Smooth muscle cell (in vitro differentiated cells): Measurements from ENCODE around the gene SPIRE2. TPM values are rescaled to one million over a fixed set of nuclear protein-coding genes. Genes with fewer than 3 reads are reported as not detected.

Source experiments
- DNase-seq: peaks from one replicate; lab custom pipeline; 2025; ENCODE audit not compliant: unreplicated experiment; lab: John Stamatoyannopoulos, UW
- H2AFZ ChIP-seq: fragments of 200-600 bp; sonication (generic); 2 replicates; pipeline ENCODE4 v1.6.0; 2016; ENCODE audit warnings: antibody characterized with exemption, low read depth, mild to moderate bottlenecking
- H3F3A ChIP-seq: fragments of 200-600 bp; sonication (generic); 2 replicates; pipeline ENCODE4 v1.6.0; 2017; ENCODE audit warnings: antibody characterized with exemption, low read depth
- H3K27ac ChIP-seq: fragments of 200-600 bp; sonication (generic); 2 replicates; pipeline ENCODE4 v1.5.1; 2016; ENCODE audit warnings: low read depth, mild to moderate bottlenecking
- H3K27me3 ChIP-seq: fragments of 200-600 bp; sonication (generic); 2 replicates; pipeline ENCODE4 v1.6.1; 2016; ENCODE audit warnings: low read depth, mild to moderate bottlenecking
- H3K36me3 ChIP-seq: fragments of 200-600 bp; sonication (generic); 2 replicates; pipeline ENCODE4 v1.5.1; 2016; ENCODE audit warnings: low read depth
- H3K4me1 ChIP-seq: fragments of 200-600 bp; sonication (generic); 2 replicates; pipeline ENCODE4 v1.5.1; 2016; ENCODE audit warnings: low read depth
- H3K4me2 ChIP-seq: fragments of 200-600 bp; sonication (generic); 2 replicates; pipeline ENCODE4 v1.6.0; 2016; ENCODE audit warnings: mild to moderate bottlenecking
- H3K4me3 ChIP-seq: fragments of 200-600 bp; sonication (generic); 2 replicates; pipeline ENCODE4 v1.5.1; 2016; ENCODE audit warnings: mild to moderate bottlenecking
- H3K79me2 ChIP-seq: fragments of 200-600 bp; sonication (generic); 2 replicates; pipeline ENCODE4 v1.6.0; 2016; ENCODE audit warnings: low read depth, mild to moderate bottlenecking
- H3K9ac ChIP-seq: fragments of 200-600 bp; sonication (generic); 2 replicates; pipeline ENCODE4 v1.6.0; 2016; ENCODE audit warnings: low read depth
- H3K9me3 ChIP-seq: fragments of 200-600 bp; sonication (generic); replicated peaks from 2 replicates; pipeline ENCODE4 v1.5.1; 2016; ENCODE audit warnings: low read depth
- H4K20me1 ChIP-seq: fragments of 200-600 bp; sonication (generic); 2 replicates; pipeline ENCODE4 v1.6.0; 2016; ENCODE audit warnings: low read depth
- WGBS: methylation state at CpG from one replicate; pipeline ENCODE4 v1.1.7; 2016; ENCODE audit warnings: low lambda C conversion rate; 5-methylcytosine and 5-hydroxymethylcytosine counted together
- polyA plus RNA-seq: library from polyadenylated mRNA; unstranded; fragments of >200 nt; fragmentation: Nextera tagmentation; extraction: Ambion mirVana; gene quantifications from 2 replicates; pipeline ENCODE4 v1.2.1, GENCODE V29; 2016
- total RNA-seq: library from RNA; depleted of rRNA; stranded (reverse); fragments of >200 nt; gene quantifications from 2 replicates; pipeline ENCODE4 v1.2.3, GENCODE V29; 2014
- TF ChIP-seq, protein P1 (sequence below): fragments of 200-600 bp; sonication (generic); IDR thresholded peaks from 2 replicates; pipeline ENCODE4 v1.5.1; 2017; ENCODE audit warnings: borderline replicate concordance, mild to moderate bottlenecking, antibody characterized with exemption; ENCODE audit not compliant: insufficient read depth, poor library complexity, severe bottlenecking

SPIRE2 gene
- total and polyA plus RNA-seq, 2 experiments from 2014 or later, result 1.1 to 1.4 TPM

DNA sequence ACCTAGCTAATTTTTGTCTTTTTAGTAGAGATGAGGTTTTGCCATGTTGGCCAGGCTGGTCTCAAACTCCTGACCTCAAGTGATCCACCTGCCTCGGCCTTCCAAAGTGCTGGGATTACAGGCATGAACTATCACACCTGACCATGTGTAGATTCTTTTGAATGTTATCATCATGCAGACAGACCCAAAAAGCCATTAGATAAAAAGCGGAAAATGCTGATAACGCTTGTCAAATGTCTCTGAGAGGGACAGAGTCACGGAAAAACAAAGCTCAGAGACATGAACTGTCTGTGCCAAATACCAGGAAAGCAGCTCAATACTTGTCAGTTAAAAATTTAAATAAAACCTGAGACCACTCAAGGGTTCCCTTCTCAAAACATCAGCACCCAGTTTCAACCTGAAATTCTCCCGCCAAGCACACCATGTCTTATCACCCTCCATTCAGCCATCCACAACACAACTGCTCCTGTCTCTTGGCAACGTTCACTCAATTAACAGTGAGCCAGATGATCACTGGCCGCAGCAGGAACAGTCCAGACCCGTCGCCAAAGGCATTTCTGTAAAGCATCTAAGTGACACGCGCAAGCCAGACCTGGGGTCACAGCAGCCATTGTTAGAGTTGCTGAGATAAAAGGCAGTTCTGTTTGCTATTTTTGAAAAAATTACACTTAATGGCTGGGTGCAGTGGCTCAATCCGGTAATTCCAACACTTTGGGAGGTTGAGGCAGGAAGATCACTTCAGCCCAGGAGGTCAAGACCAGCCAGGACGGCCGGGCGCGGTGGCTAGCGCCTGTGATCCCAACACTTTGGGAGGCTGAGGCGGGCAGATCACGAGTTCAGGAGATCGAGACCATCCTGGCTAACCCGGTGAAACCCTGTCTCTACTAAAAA, 41.6 kb upstream of the SPIRE2 start:
- Histone ChIP-seq H3K9ac (no peak overlapping the region), H4K20me1 (no peaks in the 10 kb centered on the region), H3K9me3 (no peaks in the 10 kb centered on the region), H3K79me2 (no peaks in the 10 kb centered on the region), H3K27ac (no peak overlapping the region), H3K4me2 (no peak overlapping the region), H3F3A (no peaks in the 10 kb centered on the region), H3K36me3 (no peaks in the 10 kb centered on the region), H3K27me3 (no peaks in the 10 kb centered on the region), H3K4me3 (no peak overlapping the region), H2AFZ (no peak overlapping the region), H3K4me1 (no peaks in the 10 kb centered on the region)
- no peak for DNase-seq
- TF ChIP-seq, protein P1, sequence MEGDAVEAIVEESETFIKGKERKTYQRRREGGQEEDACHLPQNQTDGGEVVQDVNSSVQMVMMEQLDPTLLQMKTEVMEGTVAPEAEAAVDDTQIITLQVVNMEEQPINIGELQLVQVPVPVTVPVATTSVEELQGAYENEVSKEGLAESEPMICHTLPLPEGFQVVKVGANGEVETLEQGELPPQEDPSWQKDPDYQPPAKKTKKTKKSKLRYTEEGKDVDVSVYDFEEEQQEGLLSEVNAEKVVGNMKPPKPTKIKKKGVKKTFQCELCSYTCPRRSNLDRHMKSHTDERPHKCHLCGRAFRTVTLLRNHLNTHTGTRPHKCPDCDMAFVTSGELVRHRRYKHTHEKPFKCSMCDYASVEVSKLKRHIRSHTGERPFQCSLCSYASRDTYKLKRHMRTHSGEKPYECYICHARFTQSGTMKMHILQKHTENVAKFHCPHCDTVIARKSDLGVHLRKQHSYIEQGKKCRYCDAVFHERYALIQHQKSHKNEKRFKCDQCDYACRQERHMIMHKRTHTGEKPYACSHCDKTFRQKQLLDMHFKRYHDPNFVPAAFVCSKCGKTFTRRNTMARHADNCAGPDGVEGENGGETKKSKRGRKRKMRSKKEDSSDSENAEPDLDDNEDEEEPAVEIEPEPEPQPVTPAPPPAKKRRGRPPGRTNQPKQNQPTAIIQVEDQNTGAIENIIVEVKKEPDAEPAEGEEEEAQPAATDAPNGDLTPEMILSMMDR, result no peak
- WGBS, result 94% methylated on average over 21 of the region's 21 CpGs

- H3K36me3 ChIP-seq, result no peaks in the 10 kb centered on the region
- no peaks in the 10 kb centered on the region for H3K9me3 ChIP-seq
- TF ChIP-seq, protein P1, result no peak
- no peak overlapping the region for H3K4me3 ChIP-seq
- H3K4me2 ChIP-seq, result no peak overlapping the region
- no peaks in the 10 kb centered on the region for H3K4me1 ChIP-seq
- H3F3A ChIP-seq, result no peaks in the 10 kb centered on the region
- H3K79me2 ChIP-seq, result no peaks in the 10 kb centered on the region
- H3K27ac ChIP-seq, result no peak overlapping the region
- 97% methylated on average over 9 of the region's 9 CpGs for WGBS
- H3K27me3 ChIP-seq, result no peaks in the 10 kb centered on the region
- no peak for DNase-seq
- no peak overlapping the region for H3K9ac ChIP-seq
- H2AFZ ChIP-seq, result no peak overlapping the region
- H4K20me1 ChIP-seq, result no peaks in the 10 kb centered on the region
Observed at GRCh38 chr16:89787365-89787805, 40.9 kb upstream of the SPIRE2 start.

GRCh38 chr16:89791278-89791995, 36.8 kb upstream of the SPIRE2 start:
- H3K79me2 ChIP-seq, result no peaks in the 10 kb centered on the region
- H3K4me3 ChIP-seq, result no peak overlapping the region
- H4K20me1 ChIP-seq, result no peaks in the 10 kb centered on the region
- H2AFZ ChIP-seq, result no peak overlapping the region
- no peaks in the 10 kb centered on the region for H3F3A ChIP-seq
- H3K9ac ChIP-seq, result no peak overlapping the region
- no peak overlapping the region for H3K4me2 ChIP-seq
- H3K9me3 ChIP-seq, result no peaks in the 10 kb centered on the region
- no peak for DNase-seq
- no peaks in the 10 kb centered on the region for H3K4me1 ChIP-seq
- WGBS, result 97% methylated on average over 16 of the region's 16 CpGs
- H3K27me3 ChIP-seq, result no peaks in the 10 kb centered on the region
- H3K27ac ChIP-seq, result no peak overlapping the region
- TF ChIP-seq, protein P1, result no peak
- no peaks in the 10 kb centered on the region for H3K36me3 ChIP-seq
